Retina (tissue), 1 donor: Measurements from ENCODE around the gene CLDN3.
"Not testable (repeated sequence)": the region's sequence is repeated elsewhere in the genome, so short reads cannot be mapped to it uniquely, and the experiment has no call there.

ENCODE experiments used
- DNase-seq: peaks from one replicate; pipeline ENCODE4 v3.0.0-alpha.2; 2016

CLDN3 gene

DNA sequence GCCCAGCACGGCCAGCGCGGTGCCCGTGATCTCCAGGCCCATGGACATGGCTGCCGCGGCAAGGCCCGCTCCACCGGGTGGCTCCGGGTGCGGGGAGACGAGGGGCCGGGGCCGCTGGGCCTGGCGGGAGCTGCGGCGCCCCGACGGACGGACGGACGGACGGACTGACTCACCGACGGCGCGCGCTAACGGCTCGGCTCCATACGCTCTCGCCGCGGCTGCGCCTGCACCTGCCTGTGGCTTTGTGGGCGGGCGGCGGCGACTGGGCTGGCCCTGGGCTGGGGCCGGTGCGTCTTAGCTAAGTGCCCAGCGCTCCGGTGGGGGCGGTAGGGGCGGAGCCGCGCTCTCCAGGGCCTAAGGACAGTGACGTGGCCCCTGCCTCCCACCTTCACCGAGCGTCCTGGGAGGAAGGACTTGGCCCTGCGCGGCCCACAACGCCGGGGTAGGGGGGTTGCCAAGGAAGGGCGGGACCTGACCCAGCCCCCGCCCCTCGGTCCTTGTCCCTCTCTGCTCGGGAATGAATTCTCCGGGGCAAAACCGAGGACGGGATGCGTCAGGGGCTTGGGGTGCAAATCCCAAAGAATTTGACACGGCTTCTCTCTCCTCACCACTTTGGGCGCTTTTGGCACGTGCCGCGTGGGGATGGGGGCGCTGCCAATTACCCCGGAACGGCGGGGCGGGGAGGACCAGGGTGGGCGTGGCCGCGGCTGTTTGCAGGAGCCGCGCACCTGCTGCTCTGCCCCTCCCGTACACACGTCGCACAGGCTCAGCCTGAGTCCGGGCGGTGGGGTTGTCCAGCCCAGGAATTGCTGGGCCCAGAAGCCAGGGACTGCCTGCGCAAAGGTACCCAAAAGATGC is at the start of gene CLDN3:
CLDN3 (minus strand) TSS at position 269 of the 858 bp plus-strand sequence; CDS start at position 48, 221 bp downstream.
- peak; percentile 69 for DNase-seq

DNA sequence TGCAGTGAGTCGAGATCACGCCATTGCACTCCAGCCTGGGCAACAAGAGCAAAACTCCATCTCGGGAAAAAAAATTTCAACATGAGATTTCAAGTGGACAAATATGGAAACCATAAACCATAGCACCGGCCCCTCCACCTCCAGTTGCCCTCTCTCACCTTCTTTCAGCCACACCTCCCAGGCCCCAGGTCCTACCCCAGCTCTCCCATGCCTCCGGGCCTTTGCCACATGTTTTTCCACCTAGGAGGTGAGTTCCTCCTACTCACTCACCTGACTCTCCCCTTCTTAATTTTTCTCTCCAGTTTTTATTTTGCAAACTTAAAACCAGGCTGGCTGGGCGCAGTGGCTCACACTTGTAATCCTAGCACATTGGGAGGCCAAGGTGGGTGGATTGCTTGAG is 47.1 kb upstream of the CLDN3 start:
- no peak for DNase-seq

DNA sequence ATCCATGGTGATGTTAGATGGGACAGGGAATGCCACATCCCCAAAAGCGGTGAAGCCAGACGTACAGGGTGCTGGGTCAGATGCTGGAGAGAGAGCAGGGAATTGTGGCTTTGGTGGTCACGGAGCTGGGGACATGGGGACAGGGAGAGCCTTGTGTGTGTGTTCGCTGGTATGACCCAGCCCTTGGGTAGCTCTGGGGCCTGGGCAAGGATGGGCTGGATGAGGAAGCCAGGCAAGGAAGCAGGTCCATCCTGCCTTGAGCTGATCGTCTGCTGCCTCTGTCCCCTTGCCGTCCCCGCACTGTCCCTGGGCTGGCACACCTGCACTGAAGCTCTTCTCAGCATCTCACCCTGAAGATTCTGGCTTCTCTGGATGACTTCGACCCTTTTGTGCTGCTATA is 45.4 kb upstream of the CLDN3 start:
- no peak for DNase-seq

DNA sequence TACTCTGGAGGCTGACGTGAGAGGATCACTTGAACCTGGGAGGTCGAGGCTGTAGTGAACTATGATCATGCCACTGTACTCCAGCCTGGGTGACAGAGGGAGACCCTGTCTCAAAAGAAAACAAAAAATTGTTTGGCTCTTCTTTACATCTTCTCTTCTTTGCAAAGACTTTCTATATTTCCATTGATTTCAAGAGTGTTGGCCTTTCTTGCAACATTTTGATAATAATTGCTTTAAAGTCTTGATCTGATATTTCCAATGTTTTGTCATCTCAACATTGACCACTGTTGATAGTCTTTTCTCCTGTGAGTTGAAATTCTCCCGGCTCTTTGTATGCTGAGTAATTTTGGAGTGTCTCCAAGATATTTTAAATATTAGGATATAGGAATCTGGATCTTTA is 42.9 kb upstream of the CLDN3 start:
- DNase-seq: no peak

DNA sequence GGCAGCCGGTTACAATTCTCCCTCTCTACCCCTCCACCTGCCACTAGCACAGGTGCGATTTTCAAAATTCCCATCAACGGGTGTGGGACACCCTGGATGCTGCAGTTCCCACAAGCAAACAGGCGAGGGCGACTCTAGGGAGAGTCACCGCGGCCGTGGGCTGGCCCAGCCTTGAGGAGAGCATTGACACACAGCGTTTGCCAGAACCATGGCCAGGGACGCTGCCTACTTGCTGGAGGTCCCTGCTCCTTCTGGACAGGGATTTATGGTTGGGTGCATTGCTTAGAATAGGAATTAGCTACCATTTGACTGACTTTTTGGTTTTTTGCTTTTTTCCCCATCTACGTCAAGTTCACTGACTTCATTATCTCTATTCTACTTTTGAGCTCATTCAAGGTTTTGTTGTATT is 41.7 kb upstream of the CLDN3 start:
- peak; percentile 49 for DNase-seq

- no peak for DNase-seq
Measured at GRCh38 chr7:73810998-73811360, 40.9 kb upstream of the CLDN3 start.

GRCh38 chr7:73809467-73809951 is 39.4 kb upstream of the CLDN3 start:
- no peak for DNase-seq

DNA sequence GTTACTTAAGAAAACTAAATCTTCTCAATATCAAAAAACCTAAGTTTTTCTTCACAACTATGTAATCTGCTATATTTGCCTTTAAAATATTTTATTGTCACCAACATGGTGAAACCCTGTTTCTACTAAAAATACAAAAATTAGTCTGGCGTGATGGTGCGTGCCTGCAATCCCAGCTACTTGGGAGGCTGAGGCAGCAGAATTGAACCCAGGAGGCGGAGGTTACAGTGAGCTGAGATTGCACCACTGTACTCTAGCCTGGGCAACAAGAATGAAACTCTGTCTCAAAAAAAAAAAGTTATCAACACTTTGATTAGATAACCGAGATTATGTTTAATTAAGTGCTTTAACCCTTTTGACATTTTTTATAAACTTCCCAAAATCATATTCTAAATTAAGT is 32.4 kb upstream of the CLDN3 start:
- no peak for DNase-seq

- no peak for DNase-seq
Measured at GRCh38 chr7:73801577-73801976, 31.5 kb upstream of the CLDN3 start.

GRCh38 chr7:73799282-73800141 is 29.4 kb upstream of the CLDN3 start:
- DNase-seq: no peak

- not testable (repeated sequence) for DNase-seq
Measured at GRCh38 chr7:73797176-73797575, 27.1 kb upstream of the CLDN3 start.

GRCh38 chr7:73796656-73797055 is 26.6 kb upstream of the CLDN3 start:
- DNase-seq: not testable (repeated sequence)

- DNase-seq: not testable (repeated sequence)
Measured at GRCh38 chr7:73795188-73795587, 25.1 kb upstream of the CLDN3 start.

- DNase-seq: not testable (repeated sequence)
Measured at GRCh38 chr7:73791170-73791690, 21.2 kb upstream of the CLDN3 start.

GRCh38 chr7:73789051-73789450 is 19.0 kb upstream of the CLDN3 start:
- DNase-seq: no peak

DNA sequence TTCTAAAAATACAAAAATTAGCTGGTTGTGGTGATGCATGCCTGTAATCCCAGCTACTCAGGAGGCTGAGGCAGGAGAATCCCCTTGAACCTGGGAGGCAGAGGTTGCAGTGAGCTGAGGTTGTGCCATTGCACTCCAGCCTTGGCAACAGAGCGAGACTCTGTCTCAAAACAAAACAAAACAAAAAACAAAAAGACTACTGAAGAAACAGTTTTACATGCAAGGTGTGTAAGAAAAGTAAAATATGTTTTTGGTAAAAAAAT is 17.6 kb upstream of the CLDN3 start:
- DNase-seq: not testable (repeated sequence)

- DNase-seq: no peak
Measured at GRCh38 chr7:73786588-73786987, 16.5 kb upstream of the CLDN3 start.

GRCh38 chr7:73779517-73779916 is 9.4 kb upstream of the CLDN3 start:
- no peak for DNase-seq

DNA sequence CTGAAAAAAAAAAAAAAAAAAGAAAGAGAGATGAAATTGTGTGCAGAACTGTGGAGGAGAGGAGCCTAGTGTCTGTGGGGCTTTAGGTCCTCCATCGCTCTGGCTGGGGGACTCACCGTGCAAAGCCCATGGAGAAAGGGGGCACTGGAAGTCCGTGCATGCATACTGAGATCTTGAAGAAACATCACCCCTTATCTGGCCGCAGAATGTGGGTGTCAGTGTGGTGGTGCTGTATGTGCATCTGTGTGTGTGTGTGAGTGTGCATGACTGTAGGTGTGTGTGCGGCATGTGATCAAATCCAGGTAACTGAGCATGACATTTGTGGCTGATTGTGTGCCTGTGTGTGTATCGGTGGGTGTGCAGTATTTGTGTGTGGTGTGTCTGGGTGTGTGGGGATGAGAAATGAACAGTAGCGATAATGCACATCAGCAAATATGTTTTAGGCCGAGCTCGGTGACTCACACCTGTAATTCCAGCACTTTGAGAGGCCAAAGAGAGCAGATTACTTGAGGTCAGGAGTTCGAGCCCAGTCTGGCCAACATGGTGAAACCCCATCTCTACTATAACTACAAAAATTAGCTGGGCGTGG is 8.8 kb upstream of the CLDN3 start:
- no peak for DNase-seq

DNA sequence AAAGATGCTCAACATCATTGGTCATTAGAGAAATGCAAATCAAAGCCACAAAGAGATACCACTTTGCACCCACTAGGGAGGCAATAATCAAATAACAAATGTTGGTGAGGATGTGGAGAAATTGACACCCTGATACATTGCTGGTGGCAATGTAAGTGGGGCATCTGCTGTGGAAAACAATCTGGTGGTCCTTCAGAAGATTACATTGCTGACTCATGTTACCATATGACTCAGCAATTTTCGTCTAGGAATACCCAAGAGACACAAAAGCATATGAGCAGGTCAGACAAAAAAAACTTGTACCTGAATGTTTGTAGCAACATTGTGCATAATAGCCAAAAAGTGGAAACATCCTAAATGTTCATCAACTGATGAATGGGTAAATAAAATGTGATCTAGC is 4.9 kb upstream of the CLDN3 start:
- DNase-seq: no peak

GRCh38 chr7:73773700-73774517 is 3.8 kb upstream of the CLDN3 start:
- DNase-seq: no peak

DNA sequence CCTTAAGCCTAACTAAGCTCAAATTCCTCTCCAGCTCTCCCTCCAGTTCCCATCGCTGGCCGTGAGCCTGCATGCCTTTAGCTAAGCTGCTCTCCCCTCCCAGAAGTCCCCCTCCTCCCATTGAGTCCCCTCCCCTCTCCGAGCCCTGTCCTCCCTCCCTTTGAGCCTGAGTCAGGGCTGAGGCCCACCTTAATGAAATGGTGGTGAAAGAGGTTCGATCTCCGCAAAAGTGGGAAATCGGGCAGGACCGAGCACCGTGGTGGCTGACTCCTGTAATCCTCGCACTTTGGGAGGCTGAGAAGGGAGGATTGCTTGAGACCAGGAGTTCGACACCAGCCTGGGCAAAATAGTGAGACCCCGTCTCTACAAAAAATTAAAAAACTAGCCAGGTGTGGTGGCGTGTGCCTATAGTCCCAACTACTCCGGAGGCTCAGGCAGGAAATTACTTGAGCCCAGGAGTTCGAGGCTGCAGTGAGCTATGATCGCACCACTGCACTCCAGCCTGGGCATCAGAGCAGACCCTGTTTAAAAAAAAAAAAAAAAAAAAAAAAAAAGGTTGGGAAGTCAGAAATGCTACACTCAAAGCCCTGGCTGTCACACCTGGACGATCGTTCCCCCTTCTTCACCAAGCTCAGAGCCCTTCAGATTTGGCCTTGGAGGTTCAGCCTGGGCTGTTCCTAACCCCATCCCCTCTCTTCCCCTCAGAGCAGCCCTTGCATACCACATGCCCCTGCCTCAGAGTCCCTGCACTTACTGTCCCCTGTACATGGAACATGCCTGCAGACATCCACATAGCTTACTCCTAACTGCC is 995 bp upstream of the CLDN3 start:
- no peak for DNase-seq
